Stomach (tissue), 9 donors: ENCODE measurements around the gene HSD17B12. TPM values are rescaled to one million over a fixed set of nuclear protein-coding genes. Genes with fewer than 3 reads are reported as not detected.

Experiments
- DNase-seq, 2 donors: peaks; one replicate each; pipeline versions ENCODE4 v3.0.0 to v3.0.0-alpha.2; 2013 to 2019
- H3K27ac ChIP-seq, 5 donors: fragments of 200-600 bp in 4 of 5; sonication (generic) in 4 of 5; one replicate each; pipeline ENCODE4 v1.5.1; 2013 to 2019; ENCODE audit warnings: mild to moderate bottlenecking in 1 of 5, moderate library complexity in 1 of 5
- H3K27me3 ChIP-seq, 3 donors: fragments of 200-600 bp; sonication (generic); one replicate each; pipeline ENCODE4 v1.5.1; 2017 to 2019; ENCODE audit warnings: mixed run types in 1 of 3
- H3K36me3 ChIP-seq, 4 donors: fragments of 200-600 bp; sonication (generic); 1 replicate in 3 of 4; 2 replicates in 1 of 4; pipeline ENCODE4 v1.5.1; 2016 to 2019
- H3K4me1 ChIP-seq, 4 donors: fragments of 200-600 bp; sonication (generic); one replicate each; pipeline ENCODE4 v1.5.1; 2016 to 2019
- H3K4me3 ChIP-seq, 4 donors: fragments of 200-600 bp; sonication (generic) in 3 of 4; one replicate each; pipeline ENCODE4 v1.5.1; 2016 to 2019; ENCODE audit warnings: mild to moderate bottlenecking in 1 of 4
- H3K9me3 ChIP-seq, 4 donors: fragments of 200-600 bp; sonication (generic); one replicate each; pipeline ENCODE4 v1.5.1; 2016 to 2019
- CTCF ChIP-seq, 7 experiments: fragments of 450-650 bp in 4 of 7; fragments of 200-600 bp in 3 of 7; sonication (generic) in 3 of 7; IDR thresholded peaks; one replicate each; pipeline ENCODE4 v1.5.1; 2016 to 2019; ENCODE audit warnings: antibody characterized with exemption in 7 of 7, control low read depth in 2 of 7, mild to moderate bottlenecking in 1 of 7
- EP300 ChIP-seq: sonication (generic); formaldehyde crosslinking; IDR thresholded peaks from one replicate; pipeline ENCODE4 v1.6.1; 2017; ENCODE audit warnings: antibody characterized with exemption
- POLR2A ChIP-seq, 4 donors: fragments of 450-650 bp; IDR thresholded peaks; one replicate each; pipeline ENCODE4 v1.6.1; 2016; ENCODE audit warnings: antibody characterized with exemption in 4 of 4, control low read depth in 2 of 4, mild to moderate bottlenecking in 1 of 4, moderate library complexity in 1 of 4
- POLR2AphosphoS5 ChIP-seq, 3 donors: sonication (generic); formaldehyde crosslinking; IDR thresholded peaks; one replicate each; pipeline ENCODE4 v1.6.1; 2016; ENCODE audit warnings: antibody characterized with exemption in 3 of 3
- WGBS, 5 donors: extraction: QIAGEN DNeasy Blood & Tissue Kit in 3 of 5; methylation state at CpG; one replicate each; pipeline versions ENCODE4 v1.1.5 to v1.1.7; 2013 to 2018; 5-methylcytosine and 5-hydroxymethylcytosine counted together
- intact Hi-C: fragments of 100-400 bp; cut with DNase I; formaldehyde crosslinking; loops from one replicate; pipeline ENCODE4 v1.15.1; 2023; ENCODE audit warnings: low total_unique reads
- polyA plus RNA-seq, 3 donors: library from polyadenylated mRNA; stranded (reverse); fragments of 200-250 nt; gene quantifications; one replicate each; pipeline ENCODE4 v1.2.3, GENCODE V29; 2013
- total RNA-seq, 5 donors: library from RNA; depleted of rRNA; stranded (reverse); fragments of >200 nt; gene quantifications; one replicate each; pipeline versions ENCODE4 v1.1.0 to v1.2.3, GENCODE V29; 2014 to 2016
- donor health status: healthy with polysubstance abuse.
- donor health status: Bipolar disorder and iron deficiency.
- donor health status: healthy.

The HSD17B12 gene
- total and polyA plus RNA-seq, 8 donors = 25.8 to 169 (median 52.4) TPM

- intact Hi-C loops = no loop called here
- TF ChIP-seq POLR2AphosphoS5 (IDR thresholded peaks at IDR 0.05) = no peak
- TF ChIP-seq CTCF (IDR thresholded peaks at IDR 0.05) = no peak
- no peak for TF ChIP-seq EP300
- no peak for TF ChIP-seq POLR2A (IDR thresholded peaks at IDR 0.05)
- Histone ChIP-seq H3K36me3 (no peaks in the 10 kb centered on the region), H3K9me3 (no peaks in the 10 kb centered on the region), H3K4me1 (peaks cover 0 to 14% (median 6%) of the 10 kb centered on the region in 4 donors), H3K27ac (no peak overlapping the region), H3K4me3 (no peak overlapping the region), H3K27me3 (no peaks in the 10 kb centered on the region)
- no peak for DNase-seq
- 71 to 78% (median 74%) methylated on average over 3 of the region's 3 CpGs for WGBS, 5 donors
Measured at GRCh38 chr11:43693731-43694130, 13.2 kb downstream of the HSD17B12 start.

- intact Hi-C loops = no loop called here
- Histone ChIP-seq H3K36me3 (no peaks in the 10 kb centered on the region), H3K27me3 (no peaks in the 10 kb centered on the region), H3K4me3 (no peak overlapping the region), H3K4me1 (peaks cover 0 to 14% (median 3%) of the 10 kb centered on the region in 4 donors), H3K27ac (no peak overlapping the region), H3K9me3 (no peaks in the 10 kb centered on the region)
- TF ChIP-seq EP300 (no peak), POLR2AphosphoS5 (IDR thresholded peaks at IDR 0.05) (no peak), CTCF (IDR thresholded peaks at IDR 0.05) (no peak), POLR2A (IDR thresholded peaks at IDR 0.05) (no peak)
- 77 to 90% (median 86%) methylated on average over 2 of the region's 2 CpGs for WGBS, 5 donors
- no peak for DNase-seq
Measured at GRCh38 chr11:43694477-43694876, 13.9 kb downstream of the HSD17B12 start.

DNA sequence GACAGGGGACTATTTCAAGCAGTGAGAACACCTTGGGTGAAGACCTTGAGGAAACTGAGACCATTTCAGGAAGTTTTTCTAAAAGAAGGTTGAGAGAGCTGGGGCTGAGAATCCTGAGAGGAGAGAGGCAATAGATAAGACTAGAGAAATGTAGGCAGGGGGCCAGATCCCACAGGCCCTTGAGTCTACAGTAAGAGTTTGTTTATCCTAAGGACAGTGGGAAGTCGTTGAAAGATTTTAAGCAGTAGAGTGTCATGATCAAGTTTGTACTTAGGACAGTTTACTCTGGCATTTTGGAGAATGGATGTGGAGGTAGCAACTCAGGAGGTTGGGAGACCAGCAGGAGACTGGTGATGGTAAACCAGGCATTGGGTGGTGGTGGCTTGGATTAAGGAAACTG lies 17.1 kb downstream of the HSD17B12 start:
- no peak overlapping the region for H3K4me3 ChIP-seq
- no peak for TF ChIP-seq POLR2AphosphoS5 (IDR thresholded peaks at IDR 0.05)
- no peak for TF ChIP-seq CTCF (IDR thresholded peaks at IDR 0.05)
- TF ChIP-seq POLR2A (IDR thresholded peaks at IDR 0.05) = no peak
- TF ChIP-seq EP300 = no peak
- H3K27ac ChIP-seq = no peak overlapping the region
- H3K27me3 ChIP-seq = no peaks in the 10 kb centered on the region
- WGBS, 5 donors = 36 to 67% (median 44%) methylated on average over 1 of the region's 1 CpG
- H3K36me3 ChIP-seq = no peaks in the 10 kb centered on the region
- DNase-seq = peak in 1 of 2 donors; percentile 13
- peaks cover 0 to 14% (median 6%) of the 10 kb centered on the region in 4 donors for H3K9me3 ChIP-seq
- intact Hi-C loops = no loop called here
- peaks cover 0 to 4% (median 0%) of the 10 kb centered on the region in 4 donors for H3K4me1 ChIP-seq

DNA sequence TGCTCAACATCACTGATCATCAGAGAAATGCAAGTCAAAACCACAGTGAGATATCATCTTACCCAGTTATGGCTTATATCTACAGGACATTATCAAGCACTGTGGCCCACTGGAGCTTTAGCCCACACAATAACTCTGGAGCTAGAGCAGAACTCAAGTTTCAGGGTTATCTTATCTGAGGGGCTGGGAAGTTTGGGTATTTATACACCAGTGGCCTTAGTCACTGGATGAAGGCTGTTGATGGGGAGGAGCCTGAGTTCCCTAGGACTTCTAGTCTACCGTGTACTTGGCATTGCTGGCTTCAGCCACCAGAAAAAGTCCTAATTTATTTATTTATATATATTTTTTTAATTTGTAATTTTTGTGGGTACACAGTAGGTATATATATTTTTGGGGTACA lies 19.3 kb downstream of the HSD17B12 start:
- WGBS, 5 donors = 89 to 100% (median 96%) methylated on average over 1 of the region's 1 CpG
- intact Hi-C loops = no loop called here
- no peaks in the 10 kb centered on the region for H3K27me3 ChIP-seq
- TF ChIP-seq CTCF (IDR thresholded peaks at IDR 0.05) = no peak
- TF ChIP-seq EP300 = no peak
- no peak for TF ChIP-seq POLR2AphosphoS5 (IDR thresholded peaks at IDR 0.05)
- no peak for TF ChIP-seq POLR2A (IDR thresholded peaks at IDR 0.05)
- H3K4me3 ChIP-seq = no peak overlapping the region
- H3K27ac ChIP-seq = no peak overlapping the region
- H3K36me3 ChIP-seq = no peaks in the 10 kb centered on the region
- H3K4me1 ChIP-seq = no peaks in the 10 kb centered on the region
- peaks cover 0 to 14% (median 6%) of the 10 kb centered on the region in 4 donors for H3K9me3 ChIP-seq
- no peak for DNase-seq
